Measurements from ENCODE around the gene TMEM255B. TPM values are rescaled to one million over a fixed set of nuclear protein-coding genes. Genes with fewer than 3 reads are reported as not detected.
"Not testable (repeated sequence)": the region's sequence is repeated elsewhere in the genome, so short reads cannot be mapped to it uniquely, and the experiment has no call there.

TMEM255B gene
- polyA plus RNA-seq, 3 donors = 4.6 to 7.0 (median 4.8) TPM

DNA sequence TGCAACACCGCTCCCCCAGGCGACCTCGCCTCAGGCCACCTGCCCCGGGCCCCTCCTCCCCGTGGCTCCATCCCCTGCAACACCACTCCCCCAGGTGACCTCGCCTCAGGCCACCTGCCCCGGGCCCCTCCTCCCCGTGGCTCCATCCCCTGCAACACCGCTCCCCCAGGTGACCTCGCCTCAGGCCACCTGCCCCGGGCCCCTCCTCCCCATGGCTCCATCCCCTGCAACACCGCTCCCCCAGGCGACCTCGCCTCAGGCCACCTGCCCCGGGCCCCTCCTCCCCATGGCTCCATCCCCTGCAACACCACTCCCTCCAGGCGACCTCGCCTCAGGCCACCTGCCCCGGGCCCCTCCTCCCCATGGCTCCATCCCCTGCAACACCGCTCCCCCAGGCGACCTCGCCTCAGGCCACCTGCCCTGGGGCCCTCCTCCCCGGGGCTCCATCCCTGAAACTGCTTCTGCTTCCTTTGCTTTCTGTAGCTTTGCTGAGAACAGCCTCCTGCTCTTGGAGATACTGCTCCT lies 71.5 kb downstream of the TMEM255B start:
- DNase-seq (ENCODE audit: low read depth in 3 of 3, low spot score in 2 of 3) = not testable (repeated sequence)

DNA sequence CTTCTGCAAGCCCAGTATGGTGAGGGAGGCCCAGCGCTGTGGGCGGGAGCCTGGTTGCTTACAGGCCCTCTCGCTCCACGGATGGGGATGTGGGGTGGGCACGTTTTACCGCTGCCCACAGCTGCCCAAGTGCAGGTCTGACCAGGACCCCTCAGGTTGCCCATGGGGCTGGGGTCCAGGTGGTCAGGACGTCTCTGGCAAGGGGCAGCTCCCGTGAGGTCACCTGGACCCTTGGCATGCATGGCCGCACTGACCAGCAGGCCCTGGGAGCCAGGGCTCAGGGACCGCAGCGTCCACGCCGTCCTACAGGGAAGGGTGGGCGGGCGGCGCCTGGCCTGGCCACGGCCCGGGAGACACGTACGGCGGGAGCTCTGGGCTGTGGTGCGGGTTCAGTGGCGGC lies 72.0 kb downstream of the TMEM255B start:
- DNase-seq (ENCODE audit: low read depth in 3 of 3, low spot score in 2 of 3) = no peak

DNA sequence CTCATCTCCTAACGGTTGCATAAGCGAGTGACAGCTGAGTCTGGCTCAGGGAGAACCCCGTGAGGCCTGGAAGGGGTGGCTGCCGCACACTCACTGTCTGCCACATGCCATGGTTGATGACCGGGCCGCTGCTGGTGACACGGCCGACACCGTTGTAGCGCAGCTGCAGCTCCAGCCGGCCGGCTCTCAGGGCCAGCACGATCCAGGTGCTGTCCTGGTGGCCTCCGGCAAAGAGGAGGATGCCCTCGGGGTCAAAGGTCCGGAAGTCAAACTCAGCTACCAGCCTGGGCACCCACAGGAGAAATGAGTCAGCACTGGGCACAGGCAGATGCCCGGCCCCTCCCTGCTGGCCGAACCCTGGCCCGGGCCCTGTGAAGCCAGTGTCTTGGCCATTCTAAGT lies 73.2 kb downstream of the TMEM255B start:
- DNase-seq (ENCODE audit: low read depth in 3 of 3, low spot score in 2 of 3) = no peak

DNA sequence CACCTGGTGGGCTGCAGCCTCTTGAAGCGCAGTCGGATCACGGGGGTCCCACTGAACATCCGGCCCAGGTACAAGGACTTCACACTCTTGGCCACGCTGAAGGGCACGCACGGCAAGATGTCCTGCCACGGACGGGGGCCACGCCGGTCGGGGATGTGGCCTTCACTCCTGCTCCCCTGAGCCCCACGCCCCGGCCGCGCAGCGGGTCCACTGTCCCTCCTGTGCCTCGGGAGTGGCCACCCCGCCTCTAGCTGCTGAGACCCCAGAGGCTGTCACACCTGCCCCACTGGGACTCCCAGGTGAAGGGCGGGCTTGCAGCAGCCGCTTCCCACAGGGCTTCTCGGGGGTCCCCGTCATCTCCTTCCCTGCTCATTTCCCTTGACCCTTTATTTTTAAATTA lies 73.6 kb downstream of the TMEM255B start:
- no peak for DNase-seq (ENCODE audit: low read depth in 3 of 3, low spot score in 2 of 3)

DNA sequence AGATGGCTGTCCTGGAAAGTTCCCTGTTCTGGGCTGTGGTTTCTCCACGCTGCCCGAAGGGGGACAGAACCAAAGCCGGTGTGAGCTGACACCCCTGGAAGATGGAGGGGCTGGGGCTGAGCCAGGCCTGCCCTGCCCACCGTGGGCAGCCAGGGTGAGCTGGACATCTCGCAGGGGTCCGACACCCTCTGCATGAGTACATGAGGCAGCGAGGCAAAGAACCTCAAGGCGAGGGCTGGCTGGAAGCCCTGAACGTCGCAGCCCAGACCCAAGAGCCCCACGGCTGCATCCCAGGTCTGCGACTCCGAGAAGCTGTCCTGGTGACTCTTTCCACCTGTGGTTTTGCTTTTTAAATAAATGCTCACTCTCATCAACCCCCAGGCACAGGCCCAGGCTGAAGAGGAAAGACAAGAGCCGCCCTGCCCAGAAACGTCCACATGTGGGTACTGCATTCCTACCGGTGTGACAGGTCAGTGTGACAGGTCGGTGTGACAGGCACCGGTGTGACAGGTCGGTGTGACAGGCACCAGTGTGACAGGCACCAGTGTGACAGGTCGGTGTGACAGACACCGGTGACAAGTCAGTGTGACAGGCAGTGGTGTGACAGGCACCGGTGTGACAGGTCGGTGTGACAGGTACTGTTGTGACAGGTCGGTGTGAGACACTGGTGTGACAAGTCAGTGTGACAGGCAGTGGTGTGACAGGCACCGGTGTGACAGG lies 74.2 kb downstream of the TMEM255B start:
- no peak for DNase-seq (ENCODE audit: low read depth in 3 of 3, low spot score in 2 of 3)

DNA sequence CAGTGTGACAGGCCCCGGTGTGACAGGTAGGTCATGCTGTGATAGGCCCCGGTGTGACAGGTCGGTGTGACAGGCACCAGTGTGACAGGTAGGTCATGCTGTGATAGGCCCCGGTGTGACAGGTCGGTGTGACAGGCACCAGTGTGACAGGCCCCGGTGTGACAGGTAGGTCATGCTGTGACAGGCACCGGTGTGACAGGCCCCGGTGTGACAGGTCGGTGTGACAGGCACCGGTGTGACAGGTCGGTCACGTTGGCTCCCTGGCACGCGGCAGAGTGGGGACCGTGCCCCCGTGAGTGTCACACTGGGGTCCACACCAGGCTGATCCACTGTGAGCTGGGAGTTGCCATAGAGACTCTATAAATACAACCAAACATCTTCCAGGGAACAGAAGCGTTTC lies 75.0 kb downstream of the TMEM255B start:
- not testable (repeated sequence) for DNase-seq (ENCODE audit: low read depth in 3 of 3, low spot score in 2 of 3)

DNA sequence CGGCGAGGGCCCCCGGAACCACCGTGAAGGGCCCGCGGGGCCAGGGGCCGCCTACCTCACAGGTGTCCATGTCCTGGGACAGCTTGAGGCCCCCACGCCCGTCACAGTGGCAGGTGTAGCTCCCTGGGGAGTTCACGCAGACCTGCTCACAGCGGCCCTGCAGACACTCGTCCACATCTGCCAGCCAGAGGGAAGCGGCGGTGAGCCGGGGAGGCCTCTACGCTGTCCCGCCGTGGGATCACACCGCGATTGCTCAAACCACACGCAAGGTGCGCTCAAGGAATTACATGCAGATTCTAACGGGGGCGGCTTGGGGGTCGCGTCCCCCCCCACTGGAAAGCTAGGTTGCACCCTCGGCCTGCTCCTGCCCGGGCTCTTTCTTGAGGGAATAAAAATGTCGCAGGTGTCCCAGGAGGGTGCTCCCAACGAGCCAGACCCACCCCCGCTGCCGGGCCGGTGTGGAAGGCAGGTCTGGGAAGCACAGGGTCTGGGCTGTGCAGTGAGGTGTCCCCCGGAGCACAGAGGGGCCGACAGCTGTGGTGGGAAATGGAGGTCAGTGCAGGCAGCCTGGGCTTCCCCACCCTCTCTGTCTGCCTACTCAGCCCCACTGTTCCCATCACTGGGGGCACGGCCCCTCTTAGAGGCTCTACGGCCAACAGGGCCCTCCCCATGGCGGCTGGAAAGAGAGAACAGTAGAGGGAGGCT lies 75.6 kb downstream of the TMEM255B start:
- no peak for DNase-seq (ENCODE audit: low read depth in 3 of 3, low spot score in 2 of 3)

DNA sequence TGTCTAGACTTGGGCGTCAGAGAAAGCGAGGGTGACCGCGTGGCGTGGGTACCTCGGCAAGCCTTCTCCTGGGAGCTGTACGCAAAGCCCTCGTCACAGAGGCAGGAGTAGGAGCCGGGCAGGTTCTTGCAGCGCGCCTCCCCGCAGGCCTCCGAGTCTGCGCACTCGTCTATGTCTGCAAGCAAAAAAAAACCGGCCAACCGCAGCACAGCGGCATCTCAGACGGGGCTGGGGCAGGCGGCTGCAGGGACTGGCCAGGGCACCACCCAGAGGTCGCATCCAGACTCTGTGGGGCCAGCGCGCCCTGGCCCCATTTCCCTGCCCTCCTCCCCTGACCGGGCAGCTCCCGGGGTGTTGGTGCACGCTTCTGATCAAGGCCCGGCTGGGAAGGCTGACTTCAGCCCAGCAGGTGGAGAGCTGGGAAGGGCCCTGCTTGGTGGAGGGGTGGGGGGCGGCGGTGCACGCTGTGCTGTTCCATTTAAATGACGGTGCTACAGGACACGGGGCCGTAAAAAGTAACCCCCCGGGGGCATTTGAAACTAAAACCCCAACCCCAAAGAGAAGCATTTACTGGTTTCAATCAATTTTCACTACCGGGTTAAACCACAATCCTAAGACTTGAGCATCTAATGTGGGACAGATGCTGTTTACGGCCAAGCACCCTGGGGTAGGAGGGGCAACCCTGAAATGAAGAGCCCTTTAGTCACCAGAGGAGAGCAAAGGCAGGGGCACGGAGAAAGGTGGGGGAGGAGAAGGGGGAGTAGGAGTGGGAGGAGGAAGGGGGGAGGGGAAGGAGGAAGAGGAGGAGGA lies 76.6 kb downstream of the TMEM255B start:
- DNase-seq (ENCODE audit: low read depth in 3 of 3, low spot score in 2 of 3) = no peak

DNA sequence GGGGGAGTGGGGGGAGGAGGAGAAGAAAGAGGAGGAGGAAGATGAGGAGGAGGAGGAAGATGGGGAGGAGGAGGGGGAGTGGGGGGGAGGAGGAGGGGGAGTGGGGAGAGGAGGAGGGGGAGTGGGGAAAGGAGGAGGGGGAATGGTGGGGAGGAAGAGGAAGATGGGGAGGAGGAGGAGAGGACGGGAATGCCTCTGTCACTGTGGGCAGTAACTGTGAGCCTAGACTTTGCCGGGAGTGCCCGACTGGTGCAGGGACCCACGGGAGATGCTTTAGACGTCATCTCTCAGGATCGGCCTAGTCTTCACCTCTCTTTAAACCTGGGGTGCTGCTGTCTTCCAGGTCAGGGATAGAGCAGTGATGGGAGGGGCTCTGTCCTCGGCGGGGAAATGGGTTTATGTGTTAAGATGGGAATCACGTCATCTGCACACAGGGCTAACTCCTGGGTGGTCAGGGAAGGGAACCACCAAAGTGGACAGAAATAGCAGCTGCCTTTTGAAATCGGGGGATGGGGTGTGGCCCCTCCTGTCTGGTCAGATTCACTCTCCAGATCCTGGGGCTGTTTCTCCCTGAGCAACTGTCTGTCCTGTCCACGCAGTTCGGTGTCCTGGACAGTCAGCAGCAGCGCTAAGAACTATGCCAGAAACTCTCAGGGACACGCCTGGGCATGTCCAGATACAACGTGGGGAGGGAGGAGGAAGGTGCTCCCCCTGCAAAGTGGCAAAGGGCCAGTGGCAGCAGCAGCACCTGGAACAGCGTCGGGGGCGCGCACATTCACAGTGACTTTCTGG lies 77.9 kb downstream of the TMEM255B start:
- no peak for DNase-seq (ENCODE audit: low read depth in 3 of 3, low spot score in 2 of 3)

DNA sequence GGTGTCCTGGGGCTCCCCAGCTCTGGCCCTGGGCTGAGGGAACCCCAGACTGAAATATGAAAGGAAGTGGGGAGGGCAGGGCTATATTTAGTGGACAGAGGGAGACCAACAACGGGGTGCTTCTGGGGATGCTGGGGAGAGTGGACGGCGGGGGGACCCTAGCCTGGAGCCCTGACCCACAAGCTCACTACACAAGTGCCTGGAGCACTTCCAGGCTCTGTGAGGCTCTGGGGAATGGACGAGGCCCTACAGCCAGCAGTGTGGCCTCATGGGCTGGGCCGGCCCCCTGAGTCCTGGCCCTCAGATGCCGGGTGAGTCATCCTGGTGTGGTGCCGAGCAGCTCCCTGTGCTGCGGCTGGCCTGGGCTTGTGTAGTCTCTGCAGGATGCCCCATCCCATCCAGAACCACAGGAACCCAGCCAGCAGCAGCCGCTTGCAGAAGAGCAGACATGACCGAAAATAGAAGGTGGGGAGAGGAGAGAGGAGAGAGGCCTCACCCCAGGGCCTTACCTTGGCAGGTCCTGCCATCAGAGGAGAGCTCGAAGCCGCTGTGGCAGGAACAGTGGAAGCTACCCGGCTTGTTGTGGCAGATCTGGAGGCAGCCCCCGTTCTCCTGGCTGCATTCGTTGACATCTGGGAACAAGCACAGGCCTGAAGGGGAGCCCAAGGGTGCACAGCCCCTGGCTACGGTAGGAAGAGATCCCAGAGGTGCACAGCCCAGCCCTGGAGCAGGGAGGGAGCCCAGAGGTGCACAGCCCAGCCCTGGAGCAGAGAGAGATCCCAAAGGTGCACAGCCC lies 78.7 kb downstream of the TMEM255B start:
- DNase-seq (ENCODE audit: low read depth in 3 of 3, low spot score in 2 of 3) = no peak

DNA sequence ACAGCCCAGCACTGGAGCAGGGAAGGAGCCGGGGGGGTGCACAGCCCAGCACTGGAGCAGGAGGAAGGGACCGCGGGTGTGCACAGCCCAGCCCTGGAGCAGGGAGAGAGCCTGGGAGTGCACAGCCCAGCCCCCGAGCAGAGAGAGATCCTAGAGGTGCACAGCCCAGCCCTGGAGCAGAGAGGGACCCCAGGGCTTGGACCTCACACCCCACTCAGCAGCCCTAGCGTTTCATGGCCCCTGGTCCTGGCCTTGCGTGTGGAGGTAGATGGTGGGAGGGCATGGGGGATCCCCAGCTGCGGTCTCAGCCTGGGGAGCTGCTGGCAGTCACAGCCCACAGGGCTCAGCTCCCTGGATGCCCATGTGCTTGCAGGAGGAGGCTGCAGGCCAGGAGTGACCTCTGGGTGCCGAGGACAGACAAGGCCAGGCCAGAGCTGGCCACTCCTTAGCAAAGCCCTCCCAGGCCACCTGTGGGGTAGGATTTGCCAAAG lies 79.7 kb downstream of the TMEM255B start:
- no peak for DNase-seq (ENCODE audit: low read depth in 3 of 3, low spot score in 2 of 3)

DNA sequence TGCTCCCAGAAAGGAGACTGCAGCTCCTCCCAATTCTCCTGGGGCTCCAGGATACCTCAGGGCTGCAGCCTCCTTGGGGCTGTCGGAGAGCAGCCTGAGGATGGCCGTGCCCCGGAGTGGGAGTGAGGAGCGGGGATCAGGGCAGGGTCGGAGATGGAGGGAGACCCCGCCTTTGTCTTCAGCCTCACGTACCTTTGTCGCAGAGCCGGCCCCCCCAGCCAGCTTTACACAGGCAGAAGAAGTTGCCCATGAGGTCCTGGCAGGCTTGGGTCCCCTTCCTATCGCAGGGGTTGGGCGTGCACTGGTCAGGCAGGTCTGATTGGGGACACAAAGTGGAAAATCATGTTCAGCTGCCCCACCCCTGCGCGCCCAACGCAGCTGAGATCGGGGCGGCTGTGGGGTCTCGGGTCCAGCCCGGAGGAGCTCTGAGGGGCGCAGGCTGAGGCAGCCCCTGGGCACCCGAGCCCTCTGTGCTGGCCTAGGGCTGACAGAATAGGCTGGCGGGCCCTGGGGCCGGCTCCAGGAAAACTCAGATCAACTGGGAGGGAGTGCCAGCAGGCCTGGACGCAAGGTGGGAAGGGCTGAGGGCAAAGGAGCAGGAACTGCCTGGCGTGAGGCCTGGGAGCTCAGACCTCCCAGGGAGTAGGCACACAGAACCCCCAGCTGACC lies 80.6 kb downstream of the TMEM255B start:
- DNase-seq (ENCODE audit: low read depth in 3 of 3, low spot score in 2 of 3) = no peak

DNA sequence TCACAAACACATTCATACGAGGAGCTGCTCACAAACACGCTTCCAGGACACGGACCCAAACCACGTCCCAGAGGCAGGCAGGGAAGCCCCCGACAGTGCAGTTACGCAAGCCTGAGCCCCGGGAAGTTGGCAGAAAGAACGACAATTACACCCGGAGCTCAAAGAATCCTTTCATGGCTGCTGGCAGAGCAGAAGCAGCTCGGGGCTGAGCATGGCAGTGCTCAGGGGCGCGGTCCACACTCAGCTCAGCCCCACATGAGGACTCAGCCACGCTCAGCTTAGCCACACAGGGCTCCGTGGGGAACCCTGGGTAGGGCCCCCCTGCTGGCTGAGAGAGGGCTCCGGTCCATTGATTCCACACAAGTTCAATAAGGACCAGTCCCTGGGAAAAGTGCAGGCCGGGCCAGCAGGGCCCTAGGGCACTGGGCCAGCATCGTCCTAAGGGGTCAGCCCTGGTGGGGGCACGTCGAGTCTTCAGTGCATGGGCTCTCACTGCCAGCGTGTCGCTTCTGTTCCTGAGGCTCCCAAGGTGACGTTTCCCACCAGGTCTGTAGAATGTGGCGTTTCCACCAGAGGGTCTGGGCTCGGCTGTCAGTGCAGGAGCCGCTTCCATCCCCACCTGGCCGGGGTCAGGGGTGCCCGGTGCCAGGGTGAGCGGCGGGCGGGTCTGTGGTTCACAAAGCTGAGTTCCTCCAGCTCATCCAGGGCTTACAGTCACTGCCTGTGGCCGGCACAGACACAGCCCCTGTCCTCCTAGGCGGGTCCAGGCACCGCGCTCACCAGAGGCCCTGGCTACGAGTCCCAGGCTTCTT lies 81.7 kb downstream of the TMEM255B start:
- DNase-seq (ENCODE audit: low read depth in 3 of 3, low spot score in 2 of 3) = no peak

DNA sequence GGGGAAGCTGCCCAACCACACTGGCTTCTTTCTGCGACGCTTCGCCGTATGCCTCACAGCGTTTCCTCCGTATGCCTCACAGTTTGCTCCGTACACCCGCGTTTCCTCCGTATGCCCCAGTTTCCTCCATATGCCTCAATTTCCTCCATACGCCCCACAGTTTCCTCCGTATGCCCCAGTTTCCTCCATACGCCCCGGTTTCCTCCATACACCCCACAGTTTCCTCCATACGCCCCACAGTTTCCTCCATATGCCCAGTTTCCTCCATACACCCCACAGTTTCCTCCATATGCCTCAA lies 82.3 kb downstream of the TMEM255B start:
- no peak for DNase-seq (ENCODE audit: low read depth in 3 of 3, low spot score in 2 of 3)

DNA sequence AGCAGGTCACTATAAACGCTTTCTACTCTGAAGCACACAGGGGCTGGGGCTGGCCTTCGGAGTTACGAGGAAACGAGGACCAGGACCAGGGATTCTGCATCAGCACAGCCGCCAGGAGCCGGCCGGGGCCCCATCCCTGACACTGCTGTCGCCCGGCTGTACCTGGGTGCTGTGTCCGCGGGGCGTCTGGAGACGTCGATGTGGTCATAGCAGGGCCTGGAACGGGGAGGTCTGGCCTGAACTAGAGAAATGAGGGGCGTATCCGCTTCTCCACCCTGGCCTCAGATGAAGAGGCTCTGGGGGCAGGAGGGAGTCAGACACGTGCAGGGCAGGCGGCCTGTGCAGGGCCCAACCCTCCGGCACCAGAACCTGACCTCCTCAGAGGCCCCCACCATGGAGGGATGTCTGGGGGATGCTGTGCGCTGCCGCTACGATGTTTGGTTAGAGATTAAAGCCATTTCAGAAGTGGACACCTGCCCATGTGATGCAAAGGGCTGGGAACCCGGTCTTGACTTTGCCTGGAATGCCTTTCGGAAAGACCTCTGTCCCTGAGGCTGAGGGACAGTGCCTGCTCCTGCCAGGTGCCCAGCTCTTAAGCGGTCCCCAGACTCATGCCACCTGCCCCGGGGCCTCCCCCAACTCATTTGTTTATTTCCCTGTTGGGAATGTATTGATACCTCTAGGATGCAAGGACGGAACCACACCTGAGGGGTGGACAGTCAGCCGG lies 83.5 kb downstream of the TMEM255B start:
- DNase-seq (ENCODE audit: low read depth in 3 of 3, low spot score in 2 of 3) = no peak

DNA sequence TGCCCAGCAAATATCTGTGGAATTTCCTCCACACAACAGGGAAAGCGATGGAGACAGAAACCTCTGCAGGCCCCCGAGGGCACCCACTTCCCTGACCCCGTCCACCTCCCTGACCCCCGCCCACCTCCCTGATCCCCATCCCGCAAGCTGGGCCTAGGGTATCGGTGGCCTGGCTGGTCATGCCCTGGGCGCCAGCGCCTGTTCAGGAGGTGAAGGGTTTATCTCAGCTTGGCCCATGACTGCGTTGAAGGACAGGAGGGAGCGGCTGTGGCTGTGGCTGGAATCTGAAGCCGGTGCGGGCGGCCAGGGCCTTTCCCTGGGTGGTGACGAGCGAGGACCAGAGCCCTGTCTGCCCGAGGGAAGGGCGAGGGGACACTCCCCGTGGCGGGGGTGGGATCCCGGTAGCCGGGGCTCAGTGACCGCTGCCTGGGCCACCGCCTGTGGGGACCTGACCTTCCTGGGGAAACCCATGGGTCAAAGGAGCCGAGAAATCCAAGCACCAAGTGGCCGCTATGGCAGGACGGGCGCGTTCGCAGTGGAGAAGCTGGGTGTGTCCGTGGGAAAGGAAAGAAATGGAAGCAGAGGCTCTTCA lies 84.1 kb downstream of the TMEM255B start:
- DNase-seq (ENCODE audit: low read depth in 3 of 3, low spot score in 2 of 3) = no peak

DNA sequence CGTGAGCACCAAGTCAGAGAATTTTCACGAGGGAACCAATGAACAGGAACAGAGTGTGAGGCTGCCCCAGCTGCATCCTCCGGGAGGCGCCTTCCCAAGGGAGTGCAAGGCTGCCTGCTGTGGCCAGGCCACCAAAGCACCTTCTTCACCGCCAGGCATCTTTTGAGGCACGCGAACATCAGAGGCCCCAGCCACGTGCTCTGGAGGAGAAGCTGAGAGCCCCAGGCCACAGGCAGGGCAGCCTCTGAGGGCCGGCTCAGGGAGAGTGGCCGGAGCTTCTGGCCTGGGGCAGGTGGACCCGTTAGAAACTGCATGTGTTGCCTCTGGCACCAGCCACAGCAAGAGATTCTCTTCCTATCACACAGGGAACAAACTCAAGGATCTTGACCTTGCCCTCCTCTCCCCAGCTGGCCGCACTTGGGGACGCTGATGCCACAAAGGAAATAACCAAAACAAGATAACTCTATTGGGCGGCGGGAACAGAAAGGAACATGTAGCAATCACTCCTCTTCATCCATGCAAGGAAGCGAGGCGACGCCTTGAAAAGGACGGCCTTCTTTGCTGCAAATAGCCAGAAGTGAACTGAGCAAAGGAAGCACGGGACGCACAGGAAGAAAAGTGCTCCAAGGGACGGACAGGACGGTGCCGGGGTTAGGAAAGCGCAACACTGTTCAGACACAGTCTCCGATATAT lies 85.0 kb downstream of the TMEM255B start:
- DNase-seq (ENCODE audit: low read depth in 3 of 3, low spot score in 2 of 3) = no peak
